ENCODE measurements around the gene TMEM269.
"Not testable (repeated sequence)": the region's sequence is repeated elsewhere in the genome, so short reads cannot be mapped to it uniquely, and the experiment has no call there.

Gene TMEM269

DNA sequence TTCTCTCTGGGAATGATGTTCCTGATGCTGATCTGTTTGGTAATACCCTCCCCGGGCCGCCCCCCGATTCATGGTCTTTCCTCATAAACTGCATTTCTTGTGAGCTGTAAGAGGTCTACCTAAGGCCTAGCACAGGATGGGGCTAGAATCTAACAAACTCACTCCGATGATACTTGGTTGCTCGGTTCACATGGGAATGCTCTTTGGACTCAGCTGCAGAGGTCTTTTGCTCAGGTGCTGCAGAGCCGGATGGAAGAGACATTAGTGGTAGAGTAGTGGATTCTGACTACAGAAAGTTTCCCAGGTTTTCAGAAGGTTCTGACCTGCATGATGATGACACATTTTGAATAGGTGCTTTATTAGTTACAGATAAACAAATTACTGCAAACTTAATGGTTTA is 8.3 kb upstream of the TMEM269 start:
- no peak for DNase-seq (ENCODE audit: low read depth)

DNA sequence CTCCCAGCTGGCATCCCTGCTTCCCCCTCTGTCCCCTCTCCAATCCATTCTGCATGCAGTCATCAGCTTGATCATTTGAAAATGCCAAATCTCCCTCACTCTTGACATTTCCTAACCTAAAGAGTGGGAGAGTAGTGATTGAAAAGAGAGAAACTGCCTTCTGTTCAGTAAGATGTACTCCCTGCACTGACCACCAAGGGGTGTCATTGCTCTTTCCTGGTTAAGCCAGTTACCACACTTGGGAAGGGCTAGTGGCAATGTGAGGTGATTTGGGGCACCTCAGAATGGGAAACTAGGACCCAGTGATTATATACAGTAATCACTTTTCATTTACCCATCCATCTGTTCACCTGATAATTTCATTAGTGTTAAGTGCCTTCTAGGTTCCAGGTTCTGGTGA is 6.9 kb upstream of the TMEM269 start:
- no peak for DNase-seq (ENCODE audit: low read depth)

DNA sequence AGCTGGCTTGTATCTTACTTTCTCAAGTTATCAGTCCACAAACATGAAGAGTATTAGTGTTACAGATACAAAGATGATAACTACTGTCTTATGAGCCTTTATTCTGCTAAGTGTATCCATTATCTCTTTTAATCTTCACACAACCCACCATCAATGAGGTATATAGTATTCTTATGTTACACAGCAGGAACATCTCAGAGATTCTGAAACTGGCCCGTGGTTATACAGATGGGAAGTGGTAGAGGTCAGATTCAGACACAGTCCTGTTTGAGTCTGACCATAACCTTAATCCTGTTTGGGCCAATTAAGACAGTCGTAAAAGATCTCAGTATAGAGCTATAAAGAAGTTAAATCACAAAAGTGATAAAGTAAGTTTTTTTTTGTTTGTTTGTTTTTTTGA is 5.1 kb upstream of the TMEM269 start:
- no peak for DNase-seq (ENCODE audit: low read depth)

DNA sequence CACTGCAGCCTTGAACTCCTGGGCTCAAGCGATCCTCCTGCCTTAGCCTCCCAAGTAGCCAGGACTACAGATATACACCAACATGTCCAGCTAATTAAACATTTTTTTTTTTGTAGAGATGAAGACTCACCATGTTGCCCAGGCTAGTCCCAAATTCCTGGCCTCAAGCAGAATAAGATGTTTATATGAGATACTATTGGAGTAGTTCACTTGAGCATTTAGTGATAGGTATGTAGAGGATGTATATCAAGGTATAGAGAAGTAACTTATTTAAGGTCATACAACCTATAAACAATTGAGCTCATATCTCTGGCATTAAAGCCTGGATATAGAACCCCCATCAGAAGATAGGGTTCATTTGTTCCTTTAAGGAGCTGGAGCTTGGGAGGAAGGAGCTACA is 4.6 kb upstream of the TMEM269 start:
- no peak for DNase-seq (ENCODE audit: low read depth)

DNA sequence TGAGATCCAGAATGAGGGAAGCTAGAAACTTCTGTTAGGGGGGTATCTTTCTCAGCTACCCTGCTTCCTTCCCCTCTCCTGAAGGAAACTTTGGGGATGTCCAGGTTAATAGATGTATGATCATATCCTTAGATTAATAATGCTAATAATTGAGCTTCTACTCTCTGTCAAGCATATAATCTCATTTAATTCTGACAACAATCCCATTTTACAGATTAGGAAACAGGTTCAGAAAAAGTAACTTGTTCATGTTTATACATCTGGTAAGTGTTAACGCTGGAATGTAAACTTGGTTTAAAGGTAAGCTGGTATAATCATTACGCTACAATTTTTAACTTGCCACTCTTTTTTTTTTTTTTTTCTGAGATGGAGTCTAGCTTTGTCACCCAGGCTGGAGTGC is 1.7 kb upstream of the TMEM269 start:
- DNase-seq (ENCODE audit: low read depth), result no peak

DNA sequence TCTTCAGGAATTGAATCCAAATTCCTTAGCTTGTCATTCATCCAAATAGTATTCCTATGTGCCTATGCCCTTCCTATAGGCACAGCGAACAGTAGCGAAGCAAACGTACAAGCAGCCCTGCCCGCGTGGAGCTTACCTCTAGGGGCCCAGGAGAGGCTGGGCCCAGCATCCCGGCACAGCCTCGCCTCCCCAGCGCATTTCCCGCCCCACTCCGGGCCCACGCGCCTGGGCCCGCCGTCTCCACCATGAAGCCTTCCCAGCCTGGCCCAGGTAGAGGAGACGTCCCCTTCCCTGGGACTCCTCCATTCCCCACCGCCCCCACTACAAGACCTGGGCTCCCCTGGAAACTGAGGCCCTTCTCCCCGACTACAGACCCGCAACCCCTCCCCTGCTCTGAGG is 245 bp upstream of the TMEM269 start:
- no peak for DNase-seq (ENCODE audit: low read depth)

DNA sequence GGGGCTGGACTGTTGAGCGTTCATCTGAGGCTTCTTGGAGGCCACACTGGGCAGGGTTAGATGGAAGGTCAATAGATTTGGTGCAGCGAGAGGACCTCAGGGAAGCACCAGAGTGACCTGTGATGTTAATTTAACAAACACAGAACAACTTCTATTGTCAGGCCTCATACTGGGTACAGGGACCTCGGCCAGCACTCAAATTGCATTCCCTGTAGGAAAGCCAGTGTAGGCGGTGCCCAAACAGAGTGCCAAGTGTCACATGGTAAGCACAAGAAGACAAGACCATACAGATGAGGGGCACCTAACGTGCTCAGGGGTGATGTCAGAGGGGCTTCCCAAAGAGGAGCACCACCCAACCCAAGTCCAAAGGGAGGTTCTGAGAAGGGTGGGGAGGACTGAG is 1.3 kb downstream of the TMEM269 start:
- DNase-seq (ENCODE audit: low read depth), result no peak

DNA sequence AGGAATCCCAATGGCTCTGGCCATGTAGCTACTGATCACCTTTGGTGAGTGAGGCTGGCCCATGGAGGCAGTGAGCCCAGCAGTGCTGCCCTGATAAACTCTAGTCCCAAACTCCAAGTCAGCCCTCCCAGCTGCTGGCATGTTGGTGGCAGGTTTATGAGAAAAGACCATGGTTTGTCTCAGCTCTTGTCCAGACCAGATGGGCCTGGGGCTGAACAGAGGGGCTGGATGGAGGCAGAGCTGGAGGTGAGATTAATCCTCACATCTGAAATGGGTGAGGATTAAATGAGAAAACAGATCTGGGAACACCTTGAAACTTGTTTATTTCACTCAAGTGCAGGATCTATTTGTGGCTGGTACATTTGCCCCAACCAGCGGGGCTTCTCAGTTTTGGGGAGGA is 3.2 kb downstream of the TMEM269 start:
- no peak for DNase-seq (ENCODE audit: low read depth)

DNA sequence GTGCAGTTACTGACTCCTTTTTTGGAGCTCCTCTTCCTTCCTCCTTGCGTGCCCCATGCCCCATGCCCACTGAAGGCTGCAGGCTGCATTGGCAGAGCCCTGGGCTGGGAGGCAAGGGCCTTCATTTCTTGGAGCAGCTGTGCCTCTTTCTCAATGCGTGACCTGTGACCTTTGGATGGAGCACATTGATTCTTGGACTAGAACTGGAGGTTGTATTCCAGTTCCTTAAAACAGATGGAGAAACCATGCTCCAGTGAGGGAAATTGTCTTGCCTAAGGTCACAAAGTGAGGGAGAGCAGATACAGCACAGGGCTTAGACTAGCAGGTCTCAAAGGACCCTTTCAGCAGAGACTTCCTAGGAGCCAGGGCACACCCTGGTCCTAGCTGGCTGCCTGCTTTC is 9.0 kb downstream of the TMEM269 start:
- DNase-seq (ENCODE audit: low read depth), result no peak

DNA sequence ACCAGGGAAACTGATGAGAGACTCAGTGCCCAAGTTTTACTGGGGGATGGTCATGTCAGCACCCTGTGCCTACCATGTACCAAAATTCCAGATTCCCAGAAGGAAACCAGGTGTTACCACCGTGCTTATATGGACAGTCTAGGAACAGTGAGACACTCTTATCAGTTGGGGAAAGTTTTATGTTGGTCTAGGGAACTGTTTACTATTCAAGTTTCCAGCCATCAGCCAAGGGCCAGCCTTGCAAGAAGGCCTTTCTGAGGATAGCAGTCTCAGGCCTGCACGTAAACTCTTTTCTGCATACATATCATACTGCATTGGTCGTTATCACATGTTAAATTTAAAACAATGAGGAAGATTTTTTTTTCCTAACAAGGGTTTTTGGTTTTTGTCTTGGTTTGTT is 12.6 kb downstream of the TMEM269 start:
- DNase-seq (ENCODE audit: low read depth), result no peak

DNA sequence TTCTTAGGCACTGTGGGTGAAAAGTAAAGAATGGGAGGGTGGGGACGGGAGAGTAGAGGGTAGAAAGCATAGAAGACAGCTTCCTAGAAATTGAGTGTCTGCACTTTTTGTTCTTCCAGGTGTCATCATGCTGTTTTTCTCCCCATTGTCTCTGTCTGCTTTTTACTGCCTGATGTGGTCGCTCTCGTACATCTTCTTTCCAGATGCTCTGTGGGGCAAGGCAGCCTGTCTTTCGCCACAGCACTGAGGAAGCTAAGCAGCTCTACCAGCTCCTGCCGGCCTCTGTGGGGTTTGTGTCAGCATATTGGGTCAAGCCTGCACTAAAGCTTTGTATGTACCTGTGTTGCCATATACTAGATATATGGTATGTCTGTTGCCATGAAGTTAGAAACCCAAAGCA is 13.2 kb downstream of the TMEM269 start:
- no peak for DNase-seq (ENCODE audit: low read depth)

DNA sequence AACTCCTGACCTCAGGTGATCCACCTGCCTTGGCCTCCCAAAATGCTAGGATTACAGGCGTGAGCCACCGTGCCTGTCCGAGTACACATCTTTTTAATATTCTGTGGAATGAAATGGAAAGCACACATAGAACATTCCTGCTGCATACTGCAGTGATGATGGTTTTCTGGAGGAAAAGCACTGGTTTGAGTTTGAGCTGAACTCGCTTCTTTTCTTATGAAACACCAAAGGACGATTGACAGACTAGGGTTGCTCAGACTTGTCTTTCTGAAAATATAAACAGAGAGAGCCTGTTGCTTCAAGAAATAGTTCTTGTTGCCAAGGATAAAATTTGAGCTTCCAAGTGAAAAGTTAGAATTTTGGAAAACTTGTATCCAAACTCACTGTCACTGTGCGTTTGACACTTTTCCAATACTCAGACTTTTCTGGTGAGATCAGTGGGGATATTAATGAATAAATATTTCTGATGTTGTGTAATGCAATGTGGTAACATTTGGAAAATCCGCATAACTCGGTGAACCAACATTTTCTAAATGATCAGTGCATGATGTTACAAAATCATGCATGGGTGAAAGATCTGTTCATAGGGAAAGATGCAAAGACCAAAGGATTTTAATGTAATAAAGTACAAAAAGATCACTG is 17.2 kb downstream of the TMEM269 start:
- no peak for DNase-seq (ENCODE audit: low read depth)

DNA sequence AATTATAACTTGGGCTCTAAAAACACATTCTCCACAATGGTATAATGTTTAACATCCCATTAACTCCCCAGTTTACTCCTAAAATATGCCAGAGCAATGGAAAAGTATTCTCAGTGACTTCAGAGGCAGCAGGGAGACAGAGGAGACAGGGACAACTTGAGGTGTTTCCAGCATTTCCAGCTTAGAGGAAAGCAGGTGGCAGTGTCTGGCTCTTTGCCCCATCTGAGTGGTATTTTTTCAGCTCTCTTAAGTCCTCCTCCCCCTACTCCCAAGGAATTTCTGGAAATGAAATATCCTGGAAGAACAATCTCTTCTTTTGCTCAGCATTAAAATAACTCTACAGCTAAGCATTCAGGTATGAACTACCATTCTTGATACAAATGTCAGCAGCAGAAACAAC is 21.4 kb downstream of the TMEM269 start:
- no peak for DNase-seq (ENCODE audit: low read depth)

DNA sequence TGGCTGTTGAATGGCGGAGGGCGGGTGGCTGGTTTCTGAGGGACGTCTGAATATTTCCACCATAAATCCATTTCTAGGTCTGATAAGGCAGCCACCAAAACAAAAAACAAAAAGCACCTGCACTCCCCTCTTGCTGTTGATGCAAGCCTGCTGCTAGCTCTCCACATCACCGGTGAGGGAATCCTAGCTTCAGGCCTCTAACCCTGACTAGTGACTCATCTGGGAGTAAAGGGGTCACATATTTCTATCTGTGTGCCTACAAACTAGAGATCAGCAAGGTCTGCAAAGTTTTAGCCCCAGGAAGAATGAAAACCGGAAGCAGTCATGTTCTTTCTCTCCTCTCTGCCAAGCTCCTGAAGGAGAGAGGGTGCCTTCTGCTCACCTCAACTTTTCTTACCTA is 21.8 kb downstream of the TMEM269 start:
- DNase-seq (ENCODE audit: low read depth), result no peak

DNA sequence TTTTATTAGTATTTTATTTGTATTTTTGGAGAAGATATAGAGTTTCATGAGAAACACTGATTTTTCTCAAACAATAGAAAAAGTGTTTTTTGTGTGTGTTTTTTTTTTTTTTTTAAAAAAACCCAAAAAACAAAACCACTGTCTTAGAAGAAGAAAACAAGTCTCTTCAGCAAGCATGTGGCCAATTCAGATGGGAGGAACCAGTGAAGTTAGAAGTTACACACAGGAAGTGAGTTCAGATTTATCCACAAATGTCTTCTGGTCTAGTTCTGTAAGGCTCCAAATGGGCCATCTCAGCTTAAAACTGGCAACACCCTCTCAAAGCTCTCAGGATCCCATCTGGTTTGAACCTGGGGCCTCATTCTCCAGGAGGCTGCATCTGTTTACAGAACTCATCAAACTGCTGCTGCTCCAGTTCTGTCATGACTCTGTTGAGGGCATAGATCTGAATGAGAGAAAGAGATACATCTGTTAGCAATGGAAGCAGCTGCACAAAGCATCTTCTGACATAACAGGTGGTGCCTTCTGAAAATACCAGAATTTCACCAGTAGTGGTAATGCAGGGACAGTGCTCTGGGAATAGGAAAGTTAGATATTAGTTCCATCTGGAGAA is 22.4 kb downstream of the TMEM269 start:
- no peak for DNase-seq (ENCODE audit: low read depth)

DNA sequence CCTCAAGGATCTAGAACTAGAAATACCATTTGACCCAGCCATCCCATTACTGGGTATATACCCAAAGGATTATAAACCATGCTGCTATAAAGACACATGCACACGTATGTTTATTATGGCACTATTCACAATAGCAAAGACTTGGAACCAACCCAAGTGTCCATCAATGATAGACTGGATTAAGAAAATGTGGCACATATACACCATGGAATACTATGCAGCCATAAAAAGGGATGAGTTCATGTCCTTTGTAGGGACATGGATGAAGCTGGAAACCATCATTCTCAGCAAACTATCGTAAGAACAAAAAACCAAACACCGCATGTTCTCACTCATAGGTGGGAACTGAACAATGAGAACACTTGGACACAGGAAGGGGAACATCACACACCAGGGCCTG is 30.0 kb downstream of the TMEM269 start:
- not testable (repeated sequence) for DNase-seq (ENCODE audit: low read depth)

DNA sequence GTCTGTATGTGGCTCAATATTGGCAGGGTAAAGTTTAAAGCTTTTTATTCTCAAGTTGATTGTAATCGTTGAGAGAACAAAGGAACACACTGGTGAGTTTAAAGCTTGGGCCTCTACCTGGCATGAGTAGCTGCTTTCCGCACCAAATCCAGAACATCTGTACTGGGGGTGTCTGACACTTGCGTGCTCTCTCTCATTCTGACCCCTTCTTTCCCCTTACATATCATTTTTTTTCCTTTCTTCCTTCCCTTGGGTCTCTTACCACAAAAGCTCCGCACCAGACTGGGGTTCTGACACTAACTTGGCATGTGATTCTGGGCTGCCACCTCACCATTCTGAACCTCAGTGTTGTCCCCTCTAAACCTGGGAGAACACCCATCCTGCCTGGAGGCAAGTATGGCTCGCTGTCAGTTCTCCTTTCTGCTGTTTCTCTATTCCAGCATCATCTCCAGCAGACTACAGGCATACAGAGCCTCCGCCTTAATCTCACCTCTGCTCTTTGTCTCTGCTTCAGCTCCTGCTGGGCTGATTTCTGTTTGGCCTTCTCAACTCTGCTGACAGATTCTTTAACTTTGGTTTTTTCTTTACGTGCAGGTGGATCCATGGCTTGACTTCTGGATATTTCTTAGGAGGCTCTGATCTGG is 31.3 kb downstream of the TMEM269 start:
- DNase-seq (ENCODE audit: low read depth), result no peak

DNA sequence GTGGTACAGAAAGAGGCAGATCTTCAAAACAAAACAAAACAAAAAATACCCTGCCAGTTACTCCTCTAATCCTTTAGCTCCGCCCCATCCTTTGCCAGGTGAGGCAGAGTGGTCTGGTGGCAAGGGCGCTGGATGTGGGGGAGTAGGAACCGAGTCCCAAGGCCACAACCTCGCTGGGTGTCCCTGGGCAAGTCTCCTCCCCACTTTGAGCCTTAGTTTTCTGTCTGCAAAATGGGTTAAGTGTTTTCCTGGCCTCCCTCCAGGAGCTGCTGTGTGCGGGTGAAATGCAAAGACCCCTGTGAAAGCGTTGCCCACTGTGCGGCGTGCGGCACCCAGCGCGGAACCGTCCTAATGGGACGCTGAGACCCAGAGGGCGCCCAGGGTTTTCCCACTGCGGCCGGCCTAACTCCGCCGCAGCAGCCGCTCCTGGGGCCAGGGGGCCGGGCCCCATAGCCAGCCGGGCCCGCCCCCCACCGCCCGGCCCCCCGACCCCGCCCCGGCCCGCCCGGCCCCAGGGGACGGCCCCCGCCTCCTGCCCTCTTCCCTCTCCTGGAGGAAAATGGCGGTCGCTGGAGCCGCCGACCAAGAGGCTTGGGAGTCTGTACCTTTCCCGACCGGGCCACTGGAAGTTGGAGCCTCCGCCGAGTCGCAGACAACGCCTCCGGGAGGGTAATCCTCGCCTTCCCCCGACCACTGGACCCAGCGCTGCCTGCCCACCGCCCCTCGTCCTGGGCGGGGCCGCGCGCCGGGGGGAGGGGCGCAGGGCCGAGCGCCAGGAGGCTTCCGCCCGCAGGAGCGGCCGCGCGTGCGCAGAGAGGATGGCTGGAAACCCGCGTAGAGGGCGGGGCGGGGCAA is 32.0 kb downstream of the TMEM269 start, which contains the start of the genes ERMAP and SVBP:
TSS of gene ERMAP (plus strand) at position 538 of the 855 bp plus-strand sequence. CDS start 13,327 bp downstream, outside the sequence.
TSS of gene SVBP (minus strand) at position 813 of the 855 bp plus-strand sequence. CDS start 853 bp downstream, outside the sequence.
- DNase-seq (ENCODE audit: low read depth), result peak; percentile 84

DNA sequence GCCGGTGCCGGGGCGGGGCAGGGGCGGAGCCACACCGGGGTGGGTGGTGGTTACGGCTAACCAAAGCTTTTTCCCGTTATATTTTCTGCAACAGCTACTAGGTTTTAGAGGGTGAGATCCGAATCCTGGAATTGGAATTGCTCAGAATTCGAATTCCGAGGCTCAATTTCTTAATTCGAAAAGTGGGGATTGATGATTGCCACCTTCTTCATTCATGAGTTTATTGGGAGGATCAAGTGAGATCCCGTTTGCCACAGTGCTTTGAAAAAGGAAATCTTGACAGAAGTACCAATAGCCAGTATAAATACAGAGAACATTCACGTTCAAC is 32.6 kb downstream of the TMEM269 start:
- DNase-seq (ENCODE audit: low read depth), result no peak

DNA sequence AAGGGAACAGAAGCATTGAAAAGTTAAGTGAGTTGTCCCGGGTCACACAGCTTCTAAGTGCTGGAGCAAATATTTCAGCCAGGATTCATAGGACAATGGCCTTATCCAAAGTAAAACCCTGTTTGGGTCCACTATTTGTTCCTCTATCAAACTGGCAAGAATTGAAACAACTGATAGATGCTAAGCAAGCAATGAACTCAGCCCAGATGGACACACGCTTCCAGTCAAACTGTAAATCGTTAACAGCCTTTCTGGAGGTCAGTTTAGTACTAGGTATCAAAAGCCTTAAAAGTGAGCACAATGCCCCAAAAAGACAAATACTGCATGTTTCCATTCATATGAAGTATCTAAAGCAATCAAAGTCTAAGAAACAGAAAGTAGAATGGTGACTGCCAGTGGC is 33.2 kb downstream of the TMEM269 start:
- DNase-seq (ENCODE audit: low read depth), result no peak

DNA sequence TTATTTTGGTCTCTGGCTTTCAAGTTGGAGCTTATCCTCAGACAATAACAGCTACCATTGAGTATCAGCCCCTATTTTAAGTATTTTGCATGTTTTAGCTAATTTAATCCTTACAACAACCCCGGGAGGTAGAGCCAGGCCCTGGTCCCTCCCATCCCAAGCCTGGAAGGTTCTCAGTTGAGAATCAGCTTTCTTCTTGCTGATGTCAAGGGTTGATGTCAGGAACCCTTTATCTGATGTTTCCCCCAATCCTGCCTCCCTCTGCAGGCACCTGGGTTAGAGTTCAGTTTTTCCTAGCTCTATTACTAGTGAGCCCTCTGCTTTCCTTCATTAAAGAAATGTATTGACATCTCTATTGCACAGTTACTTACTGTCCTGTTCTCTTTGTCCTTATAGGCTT is 36.0 kb downstream of the TMEM269 start:
- no peak for DNase-seq (ENCODE audit: low read depth)

DNA sequence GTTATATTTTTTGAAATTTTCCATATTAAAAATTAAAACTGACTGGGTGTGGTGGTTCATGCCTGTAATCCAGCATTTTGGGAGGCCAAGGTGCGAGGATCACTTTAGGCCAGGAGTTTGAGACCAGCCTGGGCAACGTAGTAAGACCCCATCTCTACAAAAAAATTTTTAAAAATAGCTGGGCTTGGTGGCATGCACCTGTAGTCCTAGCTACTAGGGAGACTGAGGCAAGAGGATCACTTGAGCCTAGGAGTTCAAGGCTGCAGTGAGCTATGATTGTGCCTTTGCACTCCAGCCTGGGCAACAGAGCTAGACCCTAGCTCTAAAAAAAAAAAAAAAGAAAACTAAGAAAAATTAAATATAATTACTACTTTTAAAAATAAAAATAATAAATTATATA is 36.9 kb downstream of the TMEM269 start:
- DNase-seq (ENCODE audit: low read depth), result no peak

Measured in T-helper 22 cell (primary cell).